PC-9 (cell line): ENCODE data around the gene POU5F1. TPM values are rescaled to one million over a fixed set of nuclear protein-coding genes. Genes with fewer than 3 reads are reported as not detected.

Experiments
- BruUV-seq: library from RNA; stranded (reverse); fragments of 400-500 nt; replicated peaks from 2 replicates; lab custom pipeline; 2021; lab: Mats Ljungman, UMichigan
- CTCF ChIA-PET: fragments of 300-600 bp; sonication (Branson Sonifier 250); formaldehyde crosslinking; loops from one replicate; lab custom pipeline; 2022; ENCODE audit warnings: antibody characterized with exemption; lab: Charles Lee
- POLR2A ChIA-PET: fragments of 300-600 bp; sonication (Branson Sonifier 250); formaldehyde crosslinking; loops from one replicate; lab custom pipeline; 2022; ENCODE audit warnings: antibody characterized with exemption; ENCODE audit not compliant: unreplicated experiment; lab: Charles Lee
- DNase-seq, 2 experiments: peaks; one replicate each; pipeline versions ENCODE4 v3.0.0 to v3.0.0-alpha.2; 2015 to 2022; ENCODE audit warnings: mixed read lengths in 1 of 2
- H2AFZ ChIP-seq: fragments of 200-600 bp; sonication (generic); 2 replicates; pipeline ENCODE4 v1.8.1; 2017; ENCODE audit warnings: antibody characterized with exemption
- H3F3A ChIP-seq: fragments of 200-600 bp; sonication (generic); 2 replicates; pipeline ENCODE4 v1.8.1; 2017; ENCODE audit warnings: antibody characterized with exemption, mild to moderate bottlenecking, low read depth; ENCODE audit not compliant: insufficient read depth
- H3K27ac ChIP-seq: fragments of 200-600 bp; sonication (generic); 2 replicates; pipeline ENCODE4 v1.6.1; 2016; ENCODE audit warnings: mixed run types
- H3K27me3 ChIP-seq: fragments of 200-600 bp; sonication (generic); 2 replicates; pipeline ENCODE4 v1.6.1; 2016; ENCODE audit warnings: low read depth, mixed run types; ENCODE audit not compliant: insufficient read depth
- H3K36me3 ChIP-seq: fragments of 200-600 bp; sonication (generic); 2 replicates; pipeline ENCODE4 v1.6.1; 2016; ENCODE audit warnings: low read depth, mixed run types
- H3K4me1 ChIP-seq: fragments of 200-600 bp; sonication (generic); replicated peaks from 2 replicates; pipeline ENCODE4 v1.6.1; 2016; ENCODE audit warnings: mixed run types; ENCODE audit not compliant: insufficient read depth
- H3K4me2 ChIP-seq: fragments of 200-600 bp; sonication (generic); 2 replicates; pipeline ENCODE4 v1.6.1; 2017; ENCODE audit warnings: mixed run types
- H3K4me3 ChIP-seq: fragments of 200-600 bp; sonication (generic); 2 replicates; pipeline ENCODE4 v1.6.1; 2016; ENCODE audit warnings: mixed run types
- H3K79me2 ChIP-seq: fragments of 200-600 bp; sonication (generic); 2 replicates; pipeline ENCODE4 v1.6.1; 2017; ENCODE audit warnings: low read depth, mixed run types
- H3K9me2 ChIP-seq: fragments of 200-600 bp; sonication (generic); 2 replicates; pipeline ENCODE4 v1.8.1; 2017; ENCODE audit warnings: mild to moderate bottlenecking; ENCODE audit not compliant: insufficient read depth
- H3K9me3 ChIP-seq: fragments of 200-600 bp; sonication (generic); 2 replicates; pipeline ENCODE4 v1.8.1; 2016; ENCODE audit warnings: low read depth; ENCODE audit not compliant: insufficient read depth
- H4K20me1 ChIP-seq: fragments of 200-600 bp; sonication (generic); 2 replicates; pipeline ENCODE4 v1.8.1; 2017; ENCODE audit not compliant: insufficient read depth
- CTCF ChIP-seq: fragments of 200-600 bp; sonication (generic); conservative IDR thresholded peaks from 2 replicates; pipeline ENCODE4 v1.6.1; 2017; ENCODE audit warnings: mixed run types, antibody characterized with exemption, mild to moderate bottlenecking, moderate library complexity
- EZH2 ChIP-seq: fragments of 200-600 bp; sonication (generic); IDR thresholded peaks from 2 replicates; pipeline ENCODE4 v1.8.0; 2017; ENCODE audit warnings: antibody characterized with exemption, low read depth
- intact Hi-C: fragments of 100-400 bp; cut with micrococcal nuclease; formaldehyde crosslinking; loops from one replicate; pipeline ENCODE4 v1.10.0; 2022; ENCODE audit not compliant: unreplicated experiment
- total RNA-seq: library from RNA; stranded (reverse); gene quantifications from 2 replicates; pipeline ENCODE4 v1.2.3, GENCODE V29; 2021

The POU5F1 gene
- total RNA-seq, 1 experiment from 2014 or later, result 1.4 TPM

GRCh38 chr6:31131595-31131994 lies 38.9 kb downstream of the POU5F1 start:
- Histone ChIP-seq H3K9me2 (no peaks in the 10 kb centered on the region), H3F3A (no peaks in the 10 kb centered on the region), H2AFZ (no peak overlapping the region), H3K9me3 (no peaks in the 10 kb centered on the region), H3K4me3 (no peak overlapping the region), H3K36me3 (no peaks in the 10 kb centered on the region), H3K79me2 (no peaks in the 10 kb centered on the region), H3K27me3 (no peaks in the 10 kb centered on the region), H3K27ac (no peak overlapping the region), H4K20me1 (no peaks in the 10 kb centered on the region), H3K4me2 (no peak overlapping the region), H3K4me1 (no peaks in the 10 kb centered on the region)
- no TSS peak for BruUV-seq
- no peak for DNase-seq
- ChIA-PET CTCF (interaction anchor here (0.7 to 1.4 kb wide), 4 partner anchors 14 to 663 kb away, joined by 3 to 8 read pairs (median 6); no protein-coding TSS in a partner anchor), POLR2A (no interaction called here)
- no peak for TF ChIP-seq CTCF
- no peak for TF ChIP-seq EZH2
- intact Hi-C loops, result no loop called here

GRCh38 chr6:31130751-31131150 lies 39.7 kb downstream of the POU5F1 start:
- BruUV-seq, result no TSS peak
- no peak for TF ChIP-seq EZH2
- TF ChIP-seq CTCF, result no peak
- no peak overlapping the region for H2AFZ ChIP-seq
- DNase-seq, result no peak
- CTCF ChIA-PET, result no interaction called here
- no peaks in the 10 kb centered on the region for H3F3A ChIP-seq
- H3K9me2 ChIP-seq, result no peaks in the 10 kb centered on the region
- H3K79me2 ChIP-seq, result no peaks in the 10 kb centered on the region
- H4K20me1 ChIP-seq, result no peaks in the 10 kb centered on the region; the same call in 1 of the 2 replicates
- no peaks in the 10 kb centered on the region for H3K27me3 ChIP-seq
- no peak overlapping the region for H3K27ac ChIP-seq
- intact Hi-C loops, result no loop called here
- POLR2A ChIA-PET, result interaction anchor here (0.7 kb wide), 1 partner anchor 60 kb away, joined by 4 read pairs; no protein-coding TSS in a partner anchor
- H3K9me3 ChIP-seq, result no peaks in the 10 kb centered on the region
- H3K36me3 ChIP-seq, result no peaks in the 10 kb centered on the region
- no peak overlapping the region for H3K4me2 ChIP-seq
- H3K4me1 ChIP-seq, result peaks cover 2% of the 10 kb centered on the region; the same call in 1 of the 2 replicates
- H3K4me3 ChIP-seq, result no peak overlapping the region

- Histone ChIP-seq H3K27me3 (no peaks in the 10 kb centered on the region), H3K9me3 (no peaks in the 10 kb centered on the region), H3F3A (no peaks in the 10 kb centered on the region), H3K9me2 (no peaks in the 10 kb centered on the region), H3K79me2 (no peaks in the 10 kb centered on the region), H3K4me3 (no peak overlapping the region), H3K4me1 (peaks cover 15% of the 10 kb centered on the region), H3K27ac (no peak overlapping the region), H3K36me3 (no peaks in the 10 kb centered on the region), H3K4me2 (no peak overlapping the region), H2AFZ (no peak overlapping the region), H4K20me1 (no peaks in the 10 kb centered on the region; the same call in 1 of the 2 replicates)
- BruUV-seq, result no TSS peak
- POLR2A ChIA-PET, result no interaction called here
- TF ChIP-seq CTCF (no peak), EZH2 (no peak)
- no peak for DNase-seq
- intact Hi-C loops, result loop anchor here (2.0 to 5.0 kb wide), 3 partner anchors 57 to 300 kb away; partner anchors contain the start of gene VARS2
- CTCF ChIA-PET, result interaction anchor here (0.5 to 1.7 kb wide), 5 partner anchors 27 to 74 kb away, joined by 3 to 5 read pairs (median 4); no protein-coding TSS in a partner anchor
Observed at GRCh38 chr6:31129130-31129529, 41.4 kb downstream of the POU5F1 start.
